ENCODE measurements around the gene NOP56. TPM values are rescaled to one million over a fixed set of nuclear protein-coding genes. Genes with fewer than 3 reads are reported as not detected.

The NOP56 gene
- polyA plus RNA-seq, 10 donors: 135 to 187 (median 152) TPM

DNA sequence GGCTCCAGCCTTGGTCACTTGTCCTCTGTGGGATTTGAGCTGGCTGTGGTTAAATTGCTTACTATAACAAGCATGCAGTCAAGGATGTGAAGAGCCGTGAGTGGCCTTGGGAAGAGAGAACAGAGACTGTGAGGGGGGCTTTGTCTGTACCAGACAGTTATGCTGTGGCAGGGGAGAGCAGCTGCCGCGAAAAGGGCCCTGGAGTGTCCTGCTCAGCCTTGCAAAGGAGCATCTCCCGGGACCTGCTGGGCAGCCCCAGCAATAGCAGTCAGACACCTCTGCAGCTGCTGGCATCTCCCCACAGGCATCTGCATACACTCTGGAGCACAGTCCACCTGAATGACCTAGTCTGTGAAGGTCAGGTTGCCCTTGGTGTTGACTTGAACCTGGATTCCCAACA lies 46.5 kb downstream of the NOP56 start:
- no peak for DNase-seq

DNA sequence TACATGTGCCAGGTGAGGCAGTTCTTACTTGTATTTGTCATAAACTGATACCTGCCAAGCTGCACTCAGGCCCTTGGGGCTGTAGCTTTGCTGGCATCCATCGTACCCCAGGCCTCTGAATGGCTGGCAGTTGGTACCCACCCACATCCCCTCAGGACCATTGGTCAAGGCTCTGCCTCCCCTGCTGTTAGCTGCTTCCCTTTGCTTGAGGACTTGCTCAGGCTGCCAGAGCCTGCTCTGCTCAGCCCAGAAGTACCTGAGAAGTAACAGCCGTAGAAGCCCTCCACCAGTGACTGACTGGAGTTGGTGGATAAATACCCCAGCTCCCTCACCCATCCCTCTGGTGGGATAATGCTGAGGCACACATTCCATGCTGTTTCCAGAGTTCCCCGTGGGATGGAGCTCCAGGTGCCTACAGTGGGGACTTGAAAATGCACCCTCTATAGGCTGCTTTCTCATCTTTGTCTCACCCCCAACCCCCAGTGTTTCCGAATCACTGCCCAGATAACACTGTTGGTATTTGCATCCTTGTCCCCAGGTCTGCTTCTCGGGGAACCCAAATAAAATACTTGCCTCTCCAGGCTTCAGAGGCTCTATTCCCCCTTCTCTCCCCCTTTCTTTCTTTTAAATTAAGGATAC lies 47.5 kb downstream of the NOP56 start:
- DNase-seq: no peak

DNA sequence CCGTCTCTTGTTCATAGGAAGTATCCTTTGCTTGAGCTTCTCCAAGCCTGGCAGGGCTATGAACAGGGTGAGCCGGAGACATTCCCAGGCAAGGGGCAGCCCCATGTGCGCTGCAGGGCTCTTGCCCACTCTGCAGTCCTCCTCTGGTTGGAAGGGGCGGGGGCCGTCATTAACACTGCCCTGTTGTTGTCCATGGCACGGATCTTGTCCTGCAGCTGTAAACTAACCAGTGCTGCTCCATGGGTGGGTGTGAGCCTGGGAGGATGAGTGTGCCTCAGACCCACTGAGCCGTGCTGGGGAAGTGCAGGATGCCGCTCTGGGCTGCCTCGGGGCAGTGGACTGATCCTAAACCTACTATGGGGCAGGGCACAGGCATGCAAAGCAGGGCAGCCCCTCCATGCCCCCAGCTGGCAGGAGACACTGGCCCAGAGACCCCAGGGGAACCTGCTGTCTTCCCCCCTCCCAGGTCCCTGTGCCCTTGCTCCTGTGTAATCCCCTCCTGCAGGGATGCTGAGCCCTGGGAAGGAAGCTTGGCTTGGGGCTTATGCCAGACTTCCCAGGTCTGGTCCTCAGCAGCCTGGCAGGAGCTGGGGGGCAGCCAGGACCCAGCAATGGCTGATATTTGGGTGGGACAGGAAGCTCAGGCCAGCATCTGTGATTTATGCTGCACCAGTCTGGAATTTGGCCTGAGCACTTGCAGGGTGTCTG lies 48.6 kb downstream of the NOP56 start:
- no peak for DNase-seq

DNA sequence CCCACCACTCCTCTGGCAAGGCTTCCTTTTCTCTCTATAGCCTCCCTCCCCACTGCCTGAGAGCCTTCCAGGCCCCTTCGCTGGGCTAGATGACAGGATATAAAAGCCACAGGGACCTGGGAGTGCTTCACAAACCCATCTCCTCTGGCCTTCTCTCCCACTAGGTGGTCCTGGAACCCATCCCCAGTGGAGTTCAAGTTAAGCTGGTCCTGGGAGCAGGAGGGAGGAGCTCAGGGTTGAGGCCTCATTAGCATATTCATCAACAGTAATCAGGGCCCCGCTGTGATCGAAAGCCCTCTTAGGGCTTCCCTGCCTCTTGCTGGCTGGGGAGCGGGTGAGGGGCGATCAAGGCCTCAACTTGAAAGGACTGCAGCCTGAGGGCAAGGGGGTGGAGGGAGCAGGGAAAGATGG lies 49.2 kb downstream of the NOP56 start:
- no peak for DNase-seq

DNA sequence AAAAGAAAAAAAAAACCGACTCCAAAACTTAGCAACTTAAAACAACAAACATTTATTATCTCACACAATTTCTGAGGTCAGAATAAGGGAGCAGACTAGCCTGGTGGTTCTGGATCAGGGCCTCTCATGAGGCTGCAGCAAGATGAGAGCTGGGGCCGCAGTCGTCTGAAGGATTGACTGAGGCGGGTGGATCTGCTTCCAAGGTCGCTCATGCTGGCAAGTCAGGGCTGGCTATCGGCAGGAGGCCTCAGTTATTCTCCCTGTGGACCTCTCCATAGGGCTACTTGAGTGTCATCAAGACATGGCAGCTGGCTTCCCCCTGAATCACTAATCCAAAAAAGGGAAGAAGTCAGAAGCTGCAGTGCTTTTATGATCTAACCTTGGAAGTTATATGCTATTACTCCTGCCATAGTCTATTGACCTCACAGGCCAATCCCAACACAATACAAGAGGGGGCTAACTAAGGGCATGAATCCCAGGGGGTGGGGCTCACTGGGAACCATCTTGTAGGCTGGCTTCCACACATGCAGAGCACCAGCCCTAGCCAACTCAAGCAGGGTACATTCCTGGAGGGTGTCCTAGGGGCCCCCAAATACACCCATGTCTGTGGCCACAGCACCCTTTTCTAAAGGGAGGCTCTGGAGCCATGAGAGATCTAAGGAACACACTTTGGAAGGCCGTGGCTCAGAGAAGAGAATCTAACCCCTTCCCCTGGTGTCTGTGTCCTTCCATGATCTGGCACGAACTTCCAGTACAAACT lies 51.5 kb downstream of the NOP56 start:
- DNase-seq: no peak

DNA sequence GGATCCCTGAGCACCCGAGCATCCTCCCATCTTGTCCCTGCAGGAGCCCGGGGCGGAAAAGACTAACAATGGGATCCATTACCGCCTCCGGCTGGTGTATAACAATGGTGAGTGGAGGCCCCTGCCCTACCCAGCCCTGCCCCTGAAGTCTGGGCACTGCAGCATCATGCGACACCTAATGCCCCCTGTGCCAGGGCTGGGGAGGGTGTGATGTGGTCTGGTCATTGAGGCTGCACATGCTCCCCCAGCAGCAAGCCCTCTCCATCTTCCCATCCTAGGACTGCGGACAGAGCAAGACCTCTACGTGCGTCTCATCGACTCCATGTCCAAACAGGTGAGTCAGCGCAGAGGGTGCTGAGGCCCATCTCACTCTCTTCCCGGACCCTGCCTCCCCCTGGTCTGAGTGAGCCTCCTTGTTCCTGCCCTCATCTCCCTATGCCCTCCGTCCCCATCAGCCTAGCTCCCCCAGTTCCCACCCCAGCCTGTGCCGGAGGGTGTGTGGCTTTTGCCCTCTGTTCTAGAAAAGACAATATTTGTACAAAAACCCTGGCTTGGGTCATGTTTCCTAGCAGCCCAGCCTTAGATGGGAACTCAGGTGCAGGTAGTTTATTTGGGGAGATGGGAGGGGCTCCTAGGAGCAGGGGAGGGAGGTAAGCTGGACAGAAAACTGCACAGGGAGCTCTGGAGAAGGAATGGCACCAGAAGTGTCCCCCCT lies 53.7 kb downstream of the NOP56 start:
- DNase-seq: no peak

DNA sequence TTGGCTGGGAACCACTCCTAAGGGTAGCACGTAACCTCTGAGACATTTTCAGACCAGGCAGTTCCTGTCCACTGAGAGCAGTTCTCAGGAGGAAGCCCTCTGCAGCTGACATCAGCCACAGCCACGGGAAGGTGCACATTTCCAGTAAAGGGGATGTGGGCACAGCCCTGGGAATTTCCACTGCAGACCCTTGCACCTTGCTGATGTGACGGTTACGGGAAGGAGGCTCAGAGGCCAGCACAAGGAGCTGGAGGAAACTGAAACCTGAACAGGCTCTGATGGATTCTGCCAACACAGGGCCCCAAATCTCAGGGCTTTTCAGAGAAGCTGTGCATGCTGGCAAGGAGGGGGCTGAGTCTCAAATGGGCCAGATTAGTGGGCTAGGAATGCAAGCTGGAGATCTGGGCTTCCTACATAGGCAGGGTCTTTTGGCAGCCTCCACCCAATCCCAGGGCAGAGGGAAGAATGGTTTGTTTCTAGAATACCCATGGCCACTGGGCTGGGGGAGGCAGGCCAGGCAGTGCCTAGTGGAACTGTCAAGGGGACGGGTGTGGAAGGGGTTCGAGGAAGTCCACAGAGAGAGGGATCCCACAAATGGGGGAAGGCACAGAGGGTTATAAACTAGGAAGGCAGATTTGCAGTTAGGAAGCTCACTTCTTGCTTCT lies 54.4 kb downstream of the NOP56 start:
- no peak for DNase-seq

DNA sequence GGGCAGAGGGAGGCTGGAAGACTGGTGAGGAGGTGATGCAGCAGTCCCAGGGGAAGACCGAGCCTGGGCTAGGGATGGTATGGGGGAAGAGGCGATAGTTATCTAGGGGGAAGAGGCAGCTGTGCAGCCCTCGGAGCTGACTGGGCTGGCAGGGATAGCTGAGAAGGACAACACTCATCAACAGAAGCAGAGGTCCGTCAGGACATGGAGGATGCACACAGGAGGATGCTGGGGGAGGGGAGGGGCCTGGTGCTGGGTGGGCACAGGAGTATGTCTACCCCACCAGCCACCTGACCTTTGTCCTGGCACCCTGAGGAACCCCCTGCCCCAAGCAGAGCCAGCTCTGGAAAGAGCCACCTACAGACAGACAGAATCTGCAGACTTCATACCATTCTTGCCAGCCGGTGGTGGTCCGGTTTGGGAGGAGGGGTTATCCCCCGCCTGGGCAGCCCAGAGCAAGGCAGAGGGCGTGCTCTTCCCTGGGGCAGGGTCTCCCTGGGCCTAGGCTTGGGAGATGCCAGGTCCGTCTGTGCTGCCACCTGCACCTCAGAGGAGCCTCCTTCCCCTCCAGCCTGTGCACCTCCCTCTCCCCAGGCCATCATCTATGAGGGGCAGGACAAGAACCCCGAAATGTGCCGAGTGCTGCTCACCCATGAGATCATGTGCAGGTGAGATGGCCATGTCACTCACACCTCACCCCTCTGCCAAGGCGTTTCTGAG lies 55.1 kb downstream of the NOP56 start:
- no peak for DNase-seq

Other genes starting within 250 kb of the NOP56 start
- gene SNRPB, start 181.8 kb upstream of the NOP56 start, polyA plus RNA-seq (ENCODE audit: insufficient read length in 10 of 10): 100 to 1,000 TPM in 3 of 10 donors, 10 to 100 TPM in 7; 64.6 to 124 (median 82.7) TPM
- 10 to 100 TPM in 3 of 10 donors, 1 to 10 TPM in 7; 7.8 to 12.8 (median 9.3) TPM for gene ZNF343, start 143.7 kb upstream of the NOP56 start, polyA plus RNA-seq (ENCODE audit: insufficient read length in 10 of 10)
- under 1 TPM in 8 of 10 donors, not detected in 2; 0.04 to 0.27 (median 0.06) TPM for gene TMC2, start 116.1 kb upstream of the NOP56 start, polyA plus RNA-seq (ENCODE audit: insufficient read length in 10 of 10)
- 100 to 1,000 TPM in 3 of 10 donors, 10 to 100 TPM in 7; 88.5 to 104 (median 96.1) TPM for gene IDH3B, start 11.6 kb downstream of the NOP56 start, polyA plus RNA-seq (ENCODE audit: insufficient read length in 10 of 10)
- 1 to 10 TPM; 4.4 to 9.9 (median 5.5) TPM for gene EBF4, start 40.1 kb downstream of the NOP56 start, polyA plus RNA-seq (ENCODE audit: insufficient read length in 10 of 10)
- 10 to 100 TPM; 39.6 to 68.0 (median 52.1) TPM for gene CPXM1, start 148.0 kb downstream of the NOP56 start, polyA plus RNA-seq (ENCODE audit: insufficient read length in 10 of 10)
- not detected for gene C20orf141, start 162.4 kb downstream of the NOP56 start, polyA plus RNA-seq (ENCODE audit: insufficient read length in 10 of 10)
- gene TMEM239, start 163.7 kb downstream of the NOP56 start, polyA plus RNA-seq (ENCODE audit: insufficient read length in 10 of 10): under 1 TPM in 1 of 10 donors, not detected in 9; 0.03 TPM
- gene PCED1A, start 188.0 kb downstream of the NOP56 start, polyA plus RNA-seq (ENCODE audit: insufficient read length in 10 of 10): 10 to 100 TPM; 19.9 to 37.6 (median 26.2) TPM
- 10 to 100 TPM; 19.1 to 24.9 (median 23.3) TPM for gene VPS16, start 188.1 kb downstream of the NOP56 start, polyA plus RNA-seq (ENCODE audit: insufficient read length in 10 of 10)
- gene PTPRA, start 220.8 kb downstream of the NOP56 start, polyA plus RNA-seq (ENCODE audit: insufficient read length in 10 of 10): 10 to 100 TPM; 41.8 to 59.8 (median 52.2) TPM